ENCODE data around the gene SLC48A1. TPM values are rescaled to one million over a fixed set of nuclear protein-coding genes. Genes with fewer than 3 reads are reported as not detected.
A peak's percentile ranks its signal among the peaks of the same experiment; 100 is the strongest.

Gene SLC48A1
- total RNA-seq, 1 donor from 2014 or later: 19.7 TPM

- Mint-ChIP-seq H3K4me1 (ENCODE audit: unreplicated experiment) (peaks cover 10% of the 10 kb centered on the region), H3K9me3 (no peaks in the 10 kb centered on the region), H3K27ac (no peak overlapping the region), H3K36me3 (no peaks in the 10 kb centered on the region), H3K27me3 (peaks cover 9% of the 10 kb centered on the region), H3K4me3 (no peak overlapping the region)
- no peak for DNase-seq (ENCODE audit: extremely low spot score, unreplicated experiment)
- no peak for TF ChIP-seq CTCF (conservative IDR thresholded peaks at IDR 0.05)
These were observed 4.7 kb upstream of the SLC48A1 start for GRCh38 chr12:47768323-47768811.

- TF ChIP-seq CTCF (conservative IDR thresholded peaks at IDR 0.05): no peak
- no peak overlapping the region for H3K4me3 Mint-ChIP-seq
- no peak for DNase-seq (ENCODE audit: extremely low spot score, unreplicated experiment)
- no peak overlapping the region for H3K27ac Mint-ChIP-seq
- peaks cover 13% of the 10 kb centered on the region for H3K27me3 Mint-ChIP-seq
- H3K9me3 Mint-ChIP-seq: no peaks in the 10 kb centered on the region
- no peaks in the 10 kb centered on the region for H3K36me3 Mint-ChIP-seq
- peaks cover 11% of the 10 kb centered on the region for H3K4me1 Mint-ChIP-seq (ENCODE audit: unreplicated experiment)
These were observed 3.6 kb upstream of the SLC48A1 start for GRCh38 chr12:47769234-47770085.

- no peak overlapping the region for H3K27ac Mint-ChIP-seq
- no peak for DNase-seq (ENCODE audit: extremely low spot score, unreplicated experiment)
- peaks cover 13% of the 10 kb centered on the region for H3K27me3 Mint-ChIP-seq
- H3K4me1 Mint-ChIP-seq (ENCODE audit: unreplicated experiment): peaks cover 16% of the 10 kb centered on the region
- H3K4me3 Mint-ChIP-seq: no peak overlapping the region
- no peak for TF ChIP-seq CTCF (conservative IDR thresholded peaks at IDR 0.05)
- no peaks in the 10 kb centered on the region for H3K36me3 Mint-ChIP-seq
- H3K9me3 Mint-ChIP-seq: no peaks in the 10 kb centered on the region
These were observed 2.8 kb upstream of the SLC48A1 start for GRCh38 chr12:47770086-47770726.

GRCh38 chr12:47771304-47771703 lies 1.7 kb upstream of the SLC48A1 start:
- H3K9me3 Mint-ChIP-seq: no peaks in the 10 kb centered on the region
- no peak overlapping the region for H3K27ac Mint-ChIP-seq
- peaks cover 13% of the 10 kb centered on the region for H3K27me3 Mint-ChIP-seq
- H3K4me3 Mint-ChIP-seq: no peak overlapping the region
- H3K4me1 Mint-ChIP-seq (ENCODE audit: unreplicated experiment): peaks cover 16% of the 10 kb centered on the region
- no peaks in the 10 kb centered on the region for H3K36me3 Mint-ChIP-seq
- no peak for TF ChIP-seq CTCF (conservative IDR thresholded peaks at IDR 0.05)
- DNase-seq (ENCODE audit: extremely low spot score, unreplicated experiment): no peak

- Mint-ChIP-seq H3K27me3 (peaks cover 13% of the 10 kb centered on the region), H3K36me3 (no peaks in the 10 kb centered on the region), H3K9me3 (no peaks in the 10 kb centered on the region), H3K4me1 (ENCODE audit: unreplicated experiment) (peaks cover 16% of the 10 kb centered on the region), H3K27ac (peak overlapping the region; percentile 80), H3K4me3 (peak overlapping the region; percentile 90)
- no peak for DNase-seq (ENCODE audit: extremely low spot score, unreplicated experiment)
- TF ChIP-seq CTCF (conservative IDR thresholded peaks at IDR 0.05): no peak
These were observed 861 bp upstream of the SLC48A1 start for GRCh38 chr12:47772094-47772660.
